Neural progenitor cell (in vitro differentiated cells): ENCODE results near the gene SPATA16.

Source experiments
- EZH2 ChIP-seq: fragments of 200-600 bp; sonication (generic); IDR thresholded peaks from 2 replicates; pipeline ENCODE4 v1.6.1; 2017; ENCODE audit warnings: antibody characterized with exemption, mild to moderate bottlenecking, moderate library complexity
- EZH2phosphoT487 ChIP-seq: fragments of 200-600 bp; sonication (generic); IDR thresholded peaks from 2 replicates; pipeline ENCODE4 v1.6.1; 2017; ENCODE audit warnings: antibody characterized with exemption
- TF ChIP-seq, protein P1 (sequence below): fragments of 200-600 bp; sonication (generic); IDR thresholded peaks from 2 replicates; pipeline ENCODE4 v1.5.1; 2017; ENCODE audit warnings: antibody characterized with exemption, mild to moderate bottlenecking

DNA sequence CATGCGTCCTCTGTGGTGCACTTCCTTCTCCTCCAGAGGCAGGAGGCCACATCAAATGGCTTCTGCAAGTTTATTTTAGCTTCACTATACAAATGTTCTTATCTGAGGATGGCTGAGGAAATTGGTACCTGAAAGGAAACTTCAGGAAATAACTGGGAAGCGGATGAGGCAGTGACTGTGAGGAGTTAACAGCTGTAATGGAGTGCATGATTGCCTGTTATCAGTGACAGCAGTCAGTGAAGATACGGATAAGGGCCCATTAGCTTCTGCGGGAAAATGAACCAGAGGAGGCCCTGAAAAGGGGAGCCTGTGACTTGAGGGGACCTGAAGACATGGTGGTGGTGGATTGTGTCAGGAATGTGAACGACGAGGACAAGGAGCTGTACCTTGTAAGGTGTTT is 51.8 kb downstream of the SPATA16 start:
- TF ChIP-seq, protein P1, sequence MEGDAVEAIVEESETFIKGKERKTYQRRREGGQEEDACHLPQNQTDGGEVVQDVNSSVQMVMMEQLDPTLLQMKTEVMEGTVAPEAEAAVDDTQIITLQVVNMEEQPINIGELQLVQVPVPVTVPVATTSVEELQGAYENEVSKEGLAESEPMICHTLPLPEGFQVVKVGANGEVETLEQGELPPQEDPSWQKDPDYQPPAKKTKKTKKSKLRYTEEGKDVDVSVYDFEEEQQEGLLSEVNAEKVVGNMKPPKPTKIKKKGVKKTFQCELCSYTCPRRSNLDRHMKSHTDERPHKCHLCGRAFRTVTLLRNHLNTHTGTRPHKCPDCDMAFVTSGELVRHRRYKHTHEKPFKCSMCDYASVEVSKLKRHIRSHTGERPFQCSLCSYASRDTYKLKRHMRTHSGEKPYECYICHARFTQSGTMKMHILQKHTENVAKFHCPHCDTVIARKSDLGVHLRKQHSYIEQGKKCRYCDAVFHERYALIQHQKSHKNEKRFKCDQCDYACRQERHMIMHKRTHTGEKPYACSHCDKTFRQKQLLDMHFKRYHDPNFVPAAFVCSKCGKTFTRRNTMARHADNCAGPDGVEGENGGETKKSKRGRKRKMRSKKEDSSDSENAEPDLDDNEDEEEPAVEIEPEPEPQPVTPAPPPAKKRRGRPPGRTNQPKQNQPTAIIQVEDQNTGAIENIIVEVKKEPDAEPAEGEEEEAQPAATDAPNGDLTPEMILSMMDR = no peak
- TF ChIP-seq EZH2 (no peak), EZH2phosphoT487 (no peak)
